AG04450 (cell line): Measurements from ENCODE around the gene POU2F1. TPM values are rescaled to one million over a fixed set of nuclear protein-coding genes. Genes with fewer than 3 reads are reported as not detected.

Source experiments
- CTCF ChIA-PET: fragments of 300-600, 350-600 bp; formaldehyde crosslinking; extraction: SDS; loops from one replicate; lab custom pipeline; 2022; ENCODE audit warnings: antibody characterized with exemption, inconsistent platforms; lab: Charles Lee
- POLR2A ChIA-PET: fragments of 350-600 bp; formaldehyde crosslinking; extraction: SDS; loops from one replicate; lab custom pipeline; 2021; ENCODE audit warnings: antibody characterized with exemption, inconsistent platforms; lab: Yijun Ruan, JAX
- DNase-seq: peaks from one replicate; pipeline ENCODE4 v3.0.0-alpha.2; 2011; ENCODE audit warnings: low read depth, low spot score
- H3K27ac ChIP-seq: one replicate; pipeline ENCODE4 v1.5.1; 2012; ENCODE audit warnings: low read depth, low read length, control low read depth
- H3K27me3 ChIP-seq: one replicate; pipeline ENCODE4 v1.6.0; 2012; ENCODE audit warnings: low read length; ENCODE audit not compliant: control insufficient read depth, insufficient read depth
- H3K4me3 ChIP-seq: 2 replicates; pipeline ENCODE4 v1.5.1; 2011; ENCODE audit warnings: mild to moderate bottlenecking, low read depth, low read length, control low read depth
- H3K9me3 ChIP-seq: 2 replicates; pipeline ENCODE4 v1.5.1; 2012; ENCODE audit warnings: low read length; ENCODE audit not compliant: control insufficient read depth, insufficient read depth
- polyA plus RNA-seq: library from polyadenylated mRNA; depleted of rRNA; stranded (reverse); fragments of >200 nt; gene quantifications from 2 replicates; pipeline ENCODE4 v1.2.3, GENCODE V29; 2011
- TF ChIP-seq, protein P1 (sequence below): IDR thresholded peaks from 2 replicates; pipeline ENCODE4 v1.5.1; 2011; ENCODE audit warnings: low read depth, low read length, control low read depth, inconsistent platforms

POU2F1 gene
- polyA plus RNA-seq, 1 experiment: 2.7 TPM

DNA sequence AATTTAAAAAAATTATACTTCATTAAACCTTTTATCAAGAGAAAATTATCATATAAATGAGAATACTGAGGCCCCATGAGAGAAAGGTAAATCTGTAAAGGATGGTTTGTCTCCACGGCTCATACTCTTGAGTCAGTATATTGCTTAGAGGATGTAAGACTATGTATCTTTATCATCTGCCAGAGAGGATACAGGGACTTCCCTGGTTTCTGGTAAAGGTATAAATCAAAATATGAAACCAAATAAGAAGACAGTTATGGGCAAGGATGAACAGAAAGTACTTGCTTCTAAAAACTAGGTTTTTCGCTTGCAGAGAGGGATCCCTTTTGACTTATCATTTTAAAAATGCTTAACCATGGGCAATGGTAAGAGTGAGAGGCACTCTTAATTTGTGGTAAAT, 112.4 kb downstream of the POU2F1 start:
- Histone ChIP-seq H3K27me3 (no peaks in the 10 kb centered on the region), H3K4me3 (no peak overlapping the region), H3K9me3 (no peaks in the 10 kb centered on the region), H3K27ac (no peak overlapping the region)
- POLR2A ChIA-PET: no interaction called here
- TF ChIP-seq, protein P1, sequence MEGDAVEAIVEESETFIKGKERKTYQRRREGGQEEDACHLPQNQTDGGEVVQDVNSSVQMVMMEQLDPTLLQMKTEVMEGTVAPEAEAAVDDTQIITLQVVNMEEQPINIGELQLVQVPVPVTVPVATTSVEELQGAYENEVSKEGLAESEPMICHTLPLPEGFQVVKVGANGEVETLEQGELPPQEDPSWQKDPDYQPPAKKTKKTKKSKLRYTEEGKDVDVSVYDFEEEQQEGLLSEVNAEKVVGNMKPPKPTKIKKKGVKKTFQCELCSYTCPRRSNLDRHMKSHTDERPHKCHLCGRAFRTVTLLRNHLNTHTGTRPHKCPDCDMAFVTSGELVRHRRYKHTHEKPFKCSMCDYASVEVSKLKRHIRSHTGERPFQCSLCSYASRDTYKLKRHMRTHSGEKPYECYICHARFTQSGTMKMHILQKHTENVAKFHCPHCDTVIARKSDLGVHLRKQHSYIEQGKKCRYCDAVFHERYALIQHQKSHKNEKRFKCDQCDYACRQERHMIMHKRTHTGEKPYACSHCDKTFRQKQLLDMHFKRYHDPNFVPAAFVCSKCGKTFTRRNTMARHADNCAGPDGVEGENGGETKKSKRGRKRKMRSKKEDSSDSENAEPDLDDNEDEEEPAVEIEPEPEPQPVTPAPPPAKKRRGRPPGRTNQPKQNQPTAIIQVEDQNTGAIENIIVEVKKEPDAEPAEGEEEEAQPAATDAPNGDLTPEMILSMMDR: no peak
- no peak for DNase-seq
- CTCF ChIA-PET: interaction anchor here (0.6 kb wide), 2 partner anchors 113 to 961 kb away, joined by 3 to 4 read pairs; partner anchors contain the start of gene POU2F1

DNA sequence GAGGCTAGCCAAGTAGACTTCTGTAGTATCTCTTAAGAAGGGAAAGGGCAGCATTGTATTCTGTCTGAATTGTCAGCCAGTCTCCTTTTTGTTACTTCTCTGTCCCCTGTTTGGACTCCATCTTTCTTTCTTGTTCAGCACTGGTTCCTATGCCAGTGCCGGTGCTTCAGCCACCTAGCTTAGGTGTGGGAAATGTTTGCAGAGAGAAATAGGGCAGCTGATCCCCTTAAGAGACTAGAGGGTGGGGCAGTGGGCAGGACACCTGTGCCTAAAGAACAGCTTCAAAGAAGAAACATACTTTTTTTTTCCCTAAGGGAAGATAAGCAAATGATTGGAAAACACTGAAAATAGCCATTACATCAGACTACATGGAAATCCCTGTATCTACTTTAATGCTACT, 113.0 kb downstream of the POU2F1 start:
- DNase-seq: no peak
- Histone ChIP-seq H3K9me3 (no peaks in the 10 kb centered on the region), H3K4me3 (no peak overlapping the region), H3K27me3 (no peaks in the 10 kb centered on the region), H3K27ac (no peak overlapping the region)
- CTCF ChIA-PET: no interaction called here
- TF ChIP-seq, protein P1: no peak
- POLR2A ChIA-PET: no interaction called here

DNA sequence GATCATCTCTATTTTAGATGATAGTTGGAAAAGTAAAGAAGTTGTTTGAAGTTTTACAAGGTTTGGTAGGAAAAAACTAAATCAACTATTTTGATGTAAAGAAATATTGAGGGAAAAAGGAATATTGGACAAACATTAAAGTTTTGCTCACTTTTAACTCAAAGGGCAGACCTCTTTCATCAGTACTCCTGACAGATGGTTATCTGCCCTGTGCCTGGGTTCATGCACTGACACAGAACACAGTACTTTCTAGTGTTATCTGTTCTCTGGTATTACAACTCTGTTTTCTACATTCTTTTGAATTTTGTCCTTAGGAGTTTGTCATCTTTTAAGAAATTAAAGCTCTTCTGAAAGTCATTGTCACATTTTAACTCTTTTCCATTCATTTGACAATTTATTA, 118.7 kb downstream of the POU2F1 start:
- CTCF ChIA-PET: interaction anchor here (0.6 to 1.3 kb wide), 4 partner anchors 62 to 201 kb away, joined by 3 to 4 read pairs (median 3); partner anchors contain the start of gene POU2F1
- TF ChIP-seq, protein P1: no peak
- DNase-seq: no peak
- no peak overlapping the region for H3K27ac ChIP-seq
- no peaks in the 10 kb centered on the region for H3K27me3 ChIP-seq
- H3K9me3 ChIP-seq: no peaks in the 10 kb centered on the region
- H3K4me3 ChIP-seq: no peak overlapping the region
- POLR2A ChIA-PET: no interaction called here

DNA sequence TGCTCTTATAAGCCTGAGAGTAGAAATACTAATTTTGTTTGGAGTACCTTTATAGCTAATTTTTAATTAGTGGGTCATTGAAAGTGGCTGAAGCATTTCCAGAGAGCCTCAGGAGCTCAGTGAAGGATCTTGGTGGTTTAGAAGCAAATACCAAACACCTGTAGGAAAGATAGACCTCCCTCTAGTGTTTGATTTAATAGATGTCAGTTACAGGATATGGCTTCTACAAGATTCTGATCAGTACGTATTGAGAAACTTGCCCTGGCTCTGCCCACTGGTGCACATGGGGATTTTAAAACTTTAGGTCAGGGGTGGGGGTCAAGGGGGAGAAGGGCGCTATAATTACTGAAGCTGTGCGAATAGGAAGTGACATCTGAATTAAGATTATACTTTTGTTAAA, 122.2 kb downstream of the POU2F1 start:
- H3K9me3 ChIP-seq: no peaks in the 10 kb centered on the region
- TF ChIP-seq, protein P1: no peak
- no peak overlapping the region for H3K27ac ChIP-seq
- DNase-seq: no peak
- POLR2A ChIA-PET: no interaction called here
- no peak overlapping the region for H3K4me3 ChIP-seq
- H3K27me3 ChIP-seq: no peaks in the 10 kb centered on the region
- CTCF ChIA-PET: interaction anchor here (1.0 kb wide), 1 partner anchor 123 kb away, joined by 3 read pairs; no protein-coding TSS in a partner anchor

DNA sequence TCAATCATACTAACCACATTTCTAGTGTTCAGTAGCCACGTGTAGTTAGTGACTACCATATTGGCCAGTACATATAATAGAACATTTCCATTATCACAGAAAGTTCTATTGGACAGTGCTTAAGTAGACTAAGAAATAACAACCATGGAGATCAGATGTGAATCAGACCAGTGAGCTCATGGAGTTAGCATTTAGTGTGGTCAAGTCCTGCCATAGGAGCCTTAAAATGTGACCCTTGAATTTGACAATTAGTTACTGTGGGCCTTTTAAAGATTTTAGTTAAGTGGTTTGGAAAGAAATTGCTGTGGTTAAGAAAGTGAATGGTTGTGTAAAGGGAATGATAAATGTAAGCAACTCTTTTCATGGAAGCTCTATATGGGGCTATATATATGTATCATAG, 123.4 kb downstream of the POU2F1 start:
- DNase-seq: no peak
- H3K4me3 ChIP-seq: no peak overlapping the region
- H3K9me3 ChIP-seq: no peaks in the 10 kb centered on the region
- CTCF ChIA-PET: interaction anchor here (1.0 kb wide), 1 partner anchor 124 kb away, joined by 6 read pairs; the partner anchor contains the start of gene POU2F1
- TF ChIP-seq, protein P1: no peak
- H3K27ac ChIP-seq: no peak overlapping the region
- H3K27me3 ChIP-seq: no peaks in the 10 kb centered on the region
- POLR2A ChIA-PET: no interaction called here
